Activated naive CD4-positive, alpha-beta T cell treated with anti-CD3 and anti-CD28 coated beads, Interleukin-2, amount 50 U/mL, for 72 hours (primary cell): ENCODE data around the gene CFAP61. TPM values are rescaled to one million over a fixed set of nuclear protein-coding genes. Genes with fewer than 3 reads are reported as not detected.
"Not testable (repeated sequence)": the region's sequence is repeated elsewhere in the genome, so short reads cannot be mapped to it uniquely, and the experiment has no call there.

Experiments
- ATAC-seq, 2 donors: fragments of 150-1000 bp; cut with Tn5 transposase; 2 replicates each; pipeline ENCODE4 v1.10.0; 2021; ENCODE audit warnings: mild to moderate bottlenecking in 2 of 2, moderate library complexity in 2 of 2
- DNase-seq, 2 donors: peaks; one replicate each; pipeline ENCODE4 v3.0.0; 2021 to 2022; ENCODE audit warnings: low spot score in 2 of 2
- H3K27ac Mint-ChIP-seq, 2 donors: one replicate each; pipeline ENCODE4 v1.8.0; 2022; ENCODE audit warnings: mild to moderate bottlenecking in 2 of 2, mixed read lengths in 2 of 2
- H3K36me3 Mint-ChIP-seq, 2 donors: one replicate each; pipeline ENCODE4 v1.8.0; 2022; ENCODE audit warnings: mixed read lengths in 2 of 2
- H3K9me3 Mint-ChIP-seq, 2 donors: one replicate each; pipeline ENCODE4 v1.8.0; 2022; ENCODE audit warnings: mixed read lengths in 2 of 2
- total RNA-seq, 2 donors: library from RNA; stranded (reverse); gene quantifications; one replicate each; pipeline ENCODE4 v1.2.3, GENCODE V29; 2022

CFAP61 gene
- total RNA-seq, 2 donors from 2014 or later = 0.41 TPM; not detected in 1

DNA sequence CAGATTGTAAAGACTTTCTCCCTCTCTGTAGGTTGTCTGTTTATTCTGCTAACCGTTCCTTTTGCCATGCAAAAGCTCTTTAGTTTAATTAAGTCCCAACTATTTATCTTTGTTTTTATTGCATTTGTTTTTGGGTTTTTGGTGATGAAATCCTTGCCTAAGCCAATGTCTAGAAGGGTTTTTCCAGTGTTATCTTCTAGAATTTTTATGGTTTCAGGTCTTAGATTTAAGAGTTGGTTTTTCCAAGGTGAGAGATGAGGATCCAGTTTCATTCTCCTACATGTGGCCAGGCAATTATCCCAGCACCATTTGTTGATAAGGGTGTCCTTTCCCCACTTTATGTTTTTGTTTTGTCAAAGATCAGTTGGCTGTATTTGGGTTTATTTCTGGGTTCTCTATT, 70.9 kb downstream of the CFAP61 start:
- DNase-seq, ATAC-seq, H3K27ac Mint-ChIP-seq: not testable (repeated sequence)
- Mint-ChIP-seq H3K9me3 (peaks cover 12 to 22% of the 10 kb centered on the region in 2 donors), H3K36me3 (peaks cover 0 to 11% of the 10 kb centered on the region in 2 donors)

- Mint-ChIP-seq H3K9me3 (peaks cover 0 to 3% of the 10 kb centered on the region in 2 donors), H3K36me3 (peaks cover 6 to 12% of the 10 kb centered on the region in 2 donors), H3K27ac (no peak overlapping the region)
- ATAC-seq (no peak), DNase-seq (no peak)
Measured at GRCh38 chr20:20130399-20130798, 78.1 kb downstream of the CFAP61 start.

- Mint-ChIP-seq H3K9me3 (peaks cover 3 to 4% of the 10 kb centered on the region in 2 donors), H3K36me3 (peaks cover 6 to 20% of the 10 kb centered on the region in 2 donors), H3K27ac (no peak overlapping the region)
- ATAC-seq (no peak), DNase-seq (no peak)
Measured at GRCh38 chr20:20134941-20135575, 82.7 kb downstream of the CFAP61 start.

DNA sequence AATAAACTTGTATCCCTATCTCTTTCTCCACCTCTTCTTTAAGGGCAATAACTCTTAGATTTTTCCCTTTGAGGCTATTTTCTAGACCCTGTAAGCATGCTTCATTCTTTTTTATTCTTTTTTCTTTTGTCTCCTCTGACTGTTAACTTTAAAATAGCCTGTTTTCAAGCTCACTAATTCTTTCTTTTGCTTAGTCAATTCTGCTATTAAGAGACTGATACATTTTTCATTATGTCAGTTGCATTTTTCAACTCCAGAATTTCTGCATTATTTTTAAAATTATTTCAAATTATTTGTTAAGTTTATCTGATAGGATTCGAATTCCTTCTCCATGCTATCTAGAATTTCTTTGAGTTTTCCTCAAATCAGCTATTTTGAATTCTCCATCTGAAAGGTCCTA, 84.0 kb downstream of the CFAP61 start:
- no peak for ATAC-seq
- no peak overlapping the region for H3K27ac Mint-ChIP-seq

DNA sequence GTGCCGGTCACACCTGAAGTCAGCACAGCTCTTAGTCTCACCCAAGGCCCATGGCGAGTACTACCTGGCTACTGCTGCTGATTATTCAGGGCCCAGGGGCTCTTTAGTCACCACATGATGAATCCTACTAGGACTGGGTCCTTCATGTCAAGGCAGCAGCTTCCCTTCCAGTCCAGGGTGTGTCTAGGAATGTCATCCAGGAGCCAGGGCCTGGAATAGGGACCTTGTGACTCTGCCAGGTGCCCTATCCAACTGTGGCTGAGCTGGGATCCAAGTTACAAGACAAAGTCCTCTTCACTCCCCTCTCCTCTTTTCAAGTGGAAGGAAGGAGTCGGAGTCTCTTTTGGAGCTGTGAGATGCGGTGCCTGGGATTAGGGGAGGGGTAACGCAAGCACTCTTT, 85.5 kb downstream of the CFAP61 start:
- Mint-ChIP-seq H3K9me3 (peaks cover 0 to 4% of the 10 kb centered on the region in 2 donors), H3K27ac (no peak overlapping the region), H3K36me3 (peaks cover 6 to 14% of the 10 kb centered on the region in 2 donors)
- DNase-seq (no peak), ATAC-seq (no peak)

More for the DNA sequence above, 84.0 kb downstream of the CFAP61 start:
- no peak for DNase-seq
- H3K36me3 Mint-ChIP-seq = peaks cover 6 to 14% of the 10 kb centered on the region in 2 donors
- H3K9me3 Mint-ChIP-seq = peaks cover 0 to 4% of the 10 kb centered on the region in 2 donors

GRCh38 chr20:20138301-20139064, 86.2 kb downstream of the CFAP61 start:
- ATAC-seq (no peak), DNase-seq (no peak)
- H3K36me3 Mint-ChIP-seq = peaks cover 6 to 9% of the 10 kb centered on the region in 2 donors
- peaks cover 0 to 4% of the 10 kb centered on the region in 2 donors for H3K9me3 Mint-ChIP-seq
- no peak overlapping the region for H3K27ac Mint-ChIP-seq

DNA sequence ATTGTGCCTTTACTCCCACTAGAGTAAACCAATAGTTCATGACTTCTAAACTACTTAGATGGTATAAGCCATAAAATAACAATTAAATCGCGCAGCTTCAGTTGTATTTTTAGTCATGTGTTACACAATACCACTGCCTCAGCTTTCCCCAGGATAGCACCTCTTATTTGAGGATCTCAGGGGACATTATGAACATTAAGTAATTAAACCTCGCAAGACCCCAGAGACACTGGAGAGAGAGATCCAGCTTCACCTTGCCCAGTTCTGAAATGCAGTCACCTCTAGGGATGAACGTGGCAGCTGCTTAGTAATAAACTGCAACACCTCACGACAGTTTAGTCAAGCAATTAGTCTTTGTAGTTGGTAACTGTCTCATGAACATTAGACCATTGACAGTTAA, 87.1 kb downstream of the CFAP61 start:
- no peak for ATAC-seq
- Mint-ChIP-seq H3K27ac (no peak overlapping the region), H3K9me3 (peaks cover 2 to 4% of the 10 kb centered on the region in 2 donors), H3K36me3 (peaks cover 6 to 9% of the 10 kb centered on the region in 2 donors)
- DNase-seq = no peak

DNA sequence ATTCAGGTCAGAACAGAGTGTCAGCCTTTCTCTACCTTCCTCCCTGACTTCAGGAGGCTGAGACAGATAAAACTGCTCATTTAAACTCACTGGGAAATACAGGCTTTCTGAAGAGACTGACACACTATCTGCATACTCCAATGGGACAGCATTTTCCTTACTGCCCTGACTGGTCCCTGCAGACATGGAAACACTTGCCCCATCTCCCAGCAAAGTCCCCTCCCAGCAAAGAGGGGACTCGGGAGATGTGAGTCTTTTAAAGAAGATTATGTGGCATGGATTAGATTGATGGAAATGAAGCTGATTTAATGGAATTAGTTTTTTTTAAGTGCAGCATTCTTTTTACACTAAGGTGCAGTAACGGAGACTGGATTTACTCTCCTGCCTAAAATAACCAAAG, 90.8 kb downstream of the CFAP61 start:
- H3K27ac Mint-ChIP-seq = peak overlapping the region in 1 of 2 donors; percentile 72
- no peak for DNase-seq
- H3K36me3 Mint-ChIP-seq = no peaks in the 10 kb centered on the region
- H3K9me3 Mint-ChIP-seq = peaks cover 0 to 4% of the 10 kb centered on the region in 2 donors
- ATAC-seq = no peak

GRCh38 chr20:20143646-20144045, 91.3 kb downstream of the CFAP61 start:
- peaks cover 0 to 4% of the 10 kb centered on the region in 2 donors for H3K9me3 Mint-ChIP-seq
- ATAC-seq (no peak), DNase-seq (no peak)
- no peaks in the 10 kb centered on the region for H3K36me3 Mint-ChIP-seq
- H3K27ac Mint-ChIP-seq = no peak overlapping the region

DNA sequence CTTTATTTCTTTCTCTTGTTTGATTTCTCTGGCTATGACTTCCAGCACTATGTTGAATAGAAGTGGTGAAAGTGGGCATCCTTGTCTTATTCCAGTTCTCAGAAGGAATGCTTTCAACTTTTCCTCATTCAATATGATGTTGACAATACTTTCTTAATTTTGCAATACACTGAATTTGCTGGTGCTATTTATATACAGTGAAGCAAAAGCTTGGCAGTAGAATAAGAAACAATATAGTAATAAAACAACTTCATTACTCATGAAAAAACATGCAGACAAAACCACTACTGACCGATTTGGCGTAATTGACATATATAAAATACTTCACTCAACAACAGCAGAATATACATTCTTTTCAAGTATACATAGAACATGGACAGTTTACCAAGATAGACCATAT, 96.4 kb downstream of the CFAP61 start:
- peaks cover 0 to 11% of the 10 kb centered on the region in 2 donors for H3K36me3 Mint-ChIP-seq
- no peak overlapping the region for H3K27ac Mint-ChIP-seq
- ATAC-seq (no peak), DNase-seq (no peak)
- H3K9me3 Mint-ChIP-seq = peaks cover 8 to 16% of the 10 kb centered on the region in 2 donors

DNA sequence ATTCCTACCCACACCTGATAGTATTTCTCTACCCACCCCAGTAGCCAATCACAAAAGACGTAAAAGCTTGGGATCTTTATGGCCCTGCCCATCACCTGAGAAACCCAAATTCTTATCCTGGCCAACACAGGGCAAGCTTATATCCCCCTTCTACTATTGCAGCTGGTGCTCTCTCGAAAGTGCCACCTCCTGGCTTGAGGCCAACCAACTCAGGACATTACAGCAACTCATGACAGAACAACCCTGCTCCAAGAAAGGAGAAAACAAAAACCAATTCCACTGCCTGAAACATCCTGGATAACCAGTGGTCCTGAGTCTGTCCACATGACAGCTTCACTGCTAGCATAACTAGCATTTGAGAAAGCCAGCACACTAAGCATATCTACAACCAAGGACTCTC, 97.9 kb downstream of the CFAP61 start:
- Mint-ChIP-seq H3K36me3 (peaks cover 0 to 11% of the 10 kb centered on the region in 2 donors), H3K9me3 (peaks cover 8 to 12% of the 10 kb centered on the region in 2 donors), H3K27ac (no peak overlapping the region)
- ATAC-seq (no peak), DNase-seq (no peak)

DNA sequence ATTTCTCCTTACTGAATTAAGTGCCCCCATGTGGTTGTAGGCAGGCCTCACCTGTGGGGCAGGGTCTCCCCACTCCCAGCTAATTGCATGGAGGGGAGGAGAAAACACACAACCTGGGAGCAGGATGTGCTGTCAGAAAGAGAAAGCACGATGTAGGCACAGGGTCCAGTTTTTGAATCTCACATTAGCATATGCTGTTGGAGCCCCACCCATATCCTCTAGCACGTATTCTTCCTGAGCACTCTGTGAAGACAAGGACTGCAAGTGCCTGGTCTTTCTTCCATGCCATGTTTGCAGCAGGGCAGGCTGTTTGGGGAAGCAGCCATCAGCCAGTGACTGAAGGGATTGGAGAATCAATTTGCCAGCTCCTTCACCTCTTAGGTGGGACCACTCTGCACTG, 108.2 kb downstream of the CFAP61 start:
- ATAC-seq = no peak
- no peak for DNase-seq
- Mint-ChIP-seq H3K27ac (no peak overlapping the region), H3K36me3 (no peaks in the 10 kb centered on the region), H3K9me3 (no peaks in the 10 kb centered on the region)

- no peak overlapping the region for H3K27ac Mint-ChIP-seq
- DNase-seq (no peak), ATAC-seq (no peak)
- H3K9me3 Mint-ChIP-seq = no peaks in the 10 kb centered on the region
- H3K36me3 Mint-ChIP-seq = no peaks in the 10 kb centered on the region
Measured at GRCh38 chr20:20161611-20162010, 109.3 kb downstream of the CFAP61 start.

GRCh38 chr20:20167698-20168097, 115.4 kb downstream of the CFAP61 start:
- no peaks in the 10 kb centered on the region for H3K36me3 Mint-ChIP-seq
- H3K27ac Mint-ChIP-seq = no peak overlapping the region
- peaks cover 0 to 2% of the 10 kb centered on the region in 2 donors for H3K9me3 Mint-ChIP-seq
- DNase-seq (no peak), ATAC-seq (no peak)

DNA sequence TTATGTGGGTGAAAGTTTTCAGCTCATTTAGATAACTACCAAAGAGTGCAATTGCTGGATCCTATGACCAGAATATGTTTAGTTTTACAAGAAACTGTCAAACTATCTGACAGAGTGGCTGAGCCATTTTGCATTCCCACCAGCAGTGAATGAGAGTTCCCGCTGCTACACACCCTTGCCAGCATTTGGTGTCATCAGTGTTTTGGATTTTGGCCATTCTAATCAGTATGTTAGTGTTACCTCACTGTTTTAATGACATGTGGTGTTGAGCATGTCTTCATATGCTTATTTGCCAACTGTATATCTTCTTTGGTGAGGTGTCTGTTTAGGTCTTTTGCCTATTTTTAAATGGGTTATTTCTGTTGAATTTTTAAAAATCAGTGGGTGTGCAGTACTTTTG, 120.9 kb downstream of the CFAP61 start:
- Mint-ChIP-seq H3K27ac (no peak overlapping the region), H3K9me3 (peaks cover 0 to 4% of the 10 kb centered on the region in 2 donors), H3K36me3 (no peaks in the 10 kb centered on the region)
- ATAC-seq (no peak), DNase-seq (no peak)

DNA sequence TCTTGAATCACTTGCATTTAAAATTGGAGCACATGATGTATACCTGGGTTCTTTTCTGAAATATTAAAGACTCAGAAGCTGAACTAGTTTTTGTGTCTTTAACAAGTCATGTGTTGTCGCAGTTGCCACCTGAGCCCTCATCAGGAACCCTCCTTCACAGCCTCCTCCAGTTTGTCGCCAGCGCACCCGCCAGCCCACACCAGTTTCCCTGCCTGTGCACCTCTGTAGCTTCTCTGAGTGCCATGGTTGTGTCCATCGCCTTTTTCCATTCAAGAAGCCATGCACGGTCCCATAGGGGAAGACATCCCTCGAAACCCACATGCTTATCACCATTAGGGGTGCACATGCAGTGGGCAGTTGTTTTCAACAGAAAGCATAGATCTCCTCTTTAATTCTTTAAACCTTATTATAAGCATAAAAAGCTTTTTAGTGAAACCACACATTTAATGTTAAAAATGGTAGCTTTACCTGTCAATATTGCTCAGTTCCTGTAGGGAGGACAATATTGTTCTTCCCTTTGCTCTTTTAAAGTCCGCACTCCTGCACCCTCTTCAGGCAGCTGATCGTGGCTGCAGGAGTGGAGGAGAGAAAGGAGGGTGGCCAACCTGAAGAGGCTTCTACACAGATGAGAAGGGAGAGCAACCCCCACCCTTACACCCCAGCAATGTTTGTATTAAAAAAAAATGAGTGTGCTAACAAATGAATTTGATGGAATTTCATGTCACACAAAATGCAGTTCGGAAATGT, 121.9 kb downstream of the CFAP61 start:
- H3K9me3 Mint-ChIP-seq = peaks cover 0 to 5% of the 10 kb centered on the region in 2 donors
- ATAC-seq (no peak), DNase-seq (no peak)
- no peaks in the 10 kb centered on the region for H3K36me3 Mint-ChIP-seq
- H3K27ac Mint-ChIP-seq = no peak overlapping the region

DNA sequence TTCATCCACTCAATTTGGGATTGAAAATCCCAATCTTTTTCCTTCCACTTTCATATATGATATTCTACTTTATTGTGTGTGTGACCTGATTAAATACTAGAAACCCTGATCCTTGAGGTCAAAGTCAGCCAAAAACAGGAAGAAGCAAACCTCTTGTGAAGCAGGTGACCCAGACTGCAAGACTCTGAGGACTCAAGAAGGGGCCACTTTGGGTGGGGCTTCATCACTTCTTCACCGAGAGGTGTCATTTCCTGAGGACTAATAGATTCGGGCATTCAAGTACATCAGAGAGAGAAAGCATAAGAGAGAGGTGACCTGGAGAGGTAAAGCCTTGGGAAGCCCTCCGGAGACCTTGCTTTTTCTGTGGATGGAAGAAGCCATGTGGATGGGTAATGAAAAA, 129.0 kb downstream of the CFAP61 start:
- Mint-ChIP-seq H3K36me3 (no peaks in the 10 kb centered on the region), H3K9me3 (peaks cover 15% of the 10 kb centered on the region in 2 donors), H3K27ac (no peak overlapping the region)
- ATAC-seq (no peak), DNase-seq (no peak)
